Muscle layer of colon (tissue), 2 donors: ENCODE measurements around the gene DNAAF5.

Experiments
- H3K27ac ChIP-seq: one replicate; pipeline ENCODE4 v1.7.0; 2013; ENCODE audit warnings: low read depth, mild to moderate bottlenecking, low read length, moderate library complexity
- H3K27me3 ChIP-seq, 2 donors: one replicate each; pipeline ENCODE4 v1.7.0; 2013; ENCODE audit warnings: low read length in 2 of 2, mild to moderate bottlenecking in 2 of 2; ENCODE audit not compliant: insufficient read depth in 2 of 2, control insufficient read depth in 1 of 2
- H3K36me3 ChIP-seq: one replicate; pipeline ENCODE4 v1.7.0; 2013; ENCODE audit warnings: mild to moderate bottlenecking, low read length; ENCODE audit not compliant: insufficient read depth
- H3K4me1 ChIP-seq: one replicate; pipeline ENCODE4 v1.7.0; 2013; ENCODE audit warnings: mild to moderate bottlenecking, low read length; ENCODE audit not compliant: insufficient read depth
- H3K4me3 ChIP-seq, 2 donors: one replicate each; pipeline ENCODE4 v1.7.0; 2013; ENCODE audit warnings: low read length in 2 of 2, low read depth in 1 of 2, mild to moderate bottlenecking in 1 of 2, moderate library complexity in 1 of 2
- H3K9ac ChIP-seq: one replicate; pipeline ENCODE4 v1.7.0; 2013; ENCODE audit warnings: low read length
- H3K9me3 ChIP-seq: one replicate; pipeline ENCODE4 v1.7.0; 2013; ENCODE audit warnings: mild to moderate bottlenecking, low read length
- donor health status: abdominal sarcoma.
- donor health status: Adenocarcinoma of cecum.

DNAAF5 gene

GRCh38 chr7:781936-782529 is 55.5 kb downstream of the DNAAF5 start:
- peaks cover 36% of the 10 kb centered on the region for H3K36me3 ChIP-seq
- no peak overlapping the region for H3K27ac ChIP-seq
- H3K27me3 ChIP-seq, result no peaks in the 10 kb centered on the region
- peak overlapping the region in 1 of 2 donors; percentile 27 for H3K4me3 ChIP-seq
- H3K9me3 ChIP-seq, result no peaks in the 10 kb centered on the region
- H3K9ac ChIP-seq, result no peak overlapping the region
- H3K4me1 ChIP-seq, result peaks cover 30% of the 10 kb centered on the region

DNA sequence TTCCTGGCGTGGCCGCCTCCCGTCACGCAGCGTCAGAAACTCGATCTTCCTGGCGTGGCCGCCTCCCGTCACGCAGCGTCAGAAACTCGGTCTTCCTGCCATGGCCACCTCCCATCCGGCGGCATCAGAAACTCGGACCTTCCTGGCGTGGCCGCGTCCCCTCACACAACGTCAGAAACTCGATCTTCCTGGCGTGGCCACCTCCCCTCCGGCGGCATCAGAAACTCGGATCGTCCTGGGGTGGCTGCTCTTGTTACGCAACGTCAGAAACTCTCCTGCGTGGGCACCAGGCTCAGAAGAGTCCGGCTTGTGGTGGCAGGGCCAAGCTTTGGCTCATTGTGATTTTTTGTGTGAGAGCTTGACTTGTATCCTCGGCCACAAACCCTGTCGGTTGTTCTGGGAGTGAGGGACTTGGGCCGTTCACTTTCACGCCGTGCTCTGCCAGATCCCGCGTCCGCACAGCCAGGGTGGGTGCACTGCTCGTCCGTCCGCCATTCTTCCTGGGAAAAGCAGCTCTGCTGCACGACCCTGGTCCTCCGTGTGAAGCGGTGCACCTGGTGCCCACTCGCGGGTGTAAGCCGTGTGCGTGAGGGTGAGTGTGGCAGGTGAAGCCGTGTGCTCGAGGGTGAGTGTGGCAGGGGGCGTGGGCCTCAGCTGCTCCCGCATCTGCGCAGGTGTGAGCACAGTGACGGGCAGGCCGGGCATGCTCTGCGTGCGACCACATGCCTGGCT is 56.4 kb downstream of the DNAAF5 start:
- H3K36me3 ChIP-seq, result peaks cover 34% of the 10 kb centered on the region
- no peaks in the 10 kb centered on the region for H3K9me3 ChIP-seq
- H3K27ac ChIP-seq, result no peak overlapping the region
- H3K9ac ChIP-seq, result no peak overlapping the region
- peaks cover 30% of the 10 kb centered on the region for H3K4me1 ChIP-seq
- no peak overlapping the region for H3K4me3 ChIP-seq
- H3K27me3 ChIP-seq, result no peaks in the 10 kb centered on the region

GRCh38 chr7:783556-784490 is 57.3 kb downstream of the DNAAF5 start:
- no peak overlapping the region for H3K27ac ChIP-seq
- no peaks in the 10 kb centered on the region for H3K9me3 ChIP-seq
- peaks cover 26% of the 10 kb centered on the region for H3K4me1 ChIP-seq
- H3K4me3 ChIP-seq, result no peak overlapping the region
- no peaks in the 10 kb centered on the region for H3K27me3 ChIP-seq
- H3K36me3 ChIP-seq, result peaks cover 34% of the 10 kb centered on the region
- H3K9ac ChIP-seq, result no peak overlapping the region

- no peak overlapping the region for H3K4me3 ChIP-seq
- H3K27ac ChIP-seq, result no peak overlapping the region
- H3K36me3 ChIP-seq, result peaks cover 33% of the 10 kb centered on the region
- peaks cover 19% of the 10 kb centered on the region for H3K4me1 ChIP-seq
- no peak overlapping the region for H3K9ac ChIP-seq
- no peaks in the 10 kb centered on the region for H3K9me3 ChIP-seq
- no peaks in the 10 kb centered on the region for H3K27me3 ChIP-seq
Observed at GRCh38 chr7:784971-785370, 58.5 kb downstream of the DNAAF5 start.

DNA sequence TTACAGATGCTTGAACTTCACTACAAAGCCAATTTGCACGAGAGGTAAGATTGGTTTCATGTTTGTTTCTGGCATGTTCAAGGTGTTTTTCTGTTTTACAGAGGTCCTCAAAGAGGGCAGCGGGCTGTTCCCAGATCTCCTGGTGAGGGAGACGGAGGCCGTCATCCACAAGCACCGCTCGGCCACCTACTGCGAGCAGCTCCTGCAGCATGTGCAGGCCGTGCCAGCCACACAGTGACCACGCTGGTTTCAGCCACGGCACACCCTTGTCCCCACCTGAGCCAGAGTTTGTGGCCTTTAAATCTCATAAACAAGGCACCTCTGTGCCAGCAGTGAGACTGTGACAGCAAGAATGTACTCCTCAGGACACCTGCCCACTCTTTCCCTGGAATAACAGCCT is 58.9 kb downstream of the DNAAF5 start:
- no peaks in the 10 kb centered on the region for H3K9me3 ChIP-seq

GRCh38 chr7:786472-787255 is 60.2 kb downstream of the DNAAF5 start:
- Histone ChIP-seq H3K27me3 (no peaks in the 10 kb centered on the region), H3K27ac (no peak overlapping the region), H3K9me3 (no peaks in the 10 kb centered on the region), H3K4me3 (no peak overlapping the region), H3K9ac (no peak overlapping the region), H3K36me3 (peaks cover 27% of the 10 kb centered on the region), H3K4me1 (peaks cover 13% of the 10 kb centered on the region)

More for the DNA sequence above, 58.9 kb downstream of the DNAAF5 start:
- H3K27ac ChIP-seq, result no peak overlapping the region
- H3K4me1 ChIP-seq, result peaks cover 19% of the 10 kb centered on the region
- peaks cover 29% of the 10 kb centered on the region for H3K36me3 ChIP-seq
- H3K9ac ChIP-seq, result no peak overlapping the region
- no peaks in the 10 kb centered on the region for H3K27me3 ChIP-seq
- no peak overlapping the region for H3K4me3 ChIP-seq

DNA sequence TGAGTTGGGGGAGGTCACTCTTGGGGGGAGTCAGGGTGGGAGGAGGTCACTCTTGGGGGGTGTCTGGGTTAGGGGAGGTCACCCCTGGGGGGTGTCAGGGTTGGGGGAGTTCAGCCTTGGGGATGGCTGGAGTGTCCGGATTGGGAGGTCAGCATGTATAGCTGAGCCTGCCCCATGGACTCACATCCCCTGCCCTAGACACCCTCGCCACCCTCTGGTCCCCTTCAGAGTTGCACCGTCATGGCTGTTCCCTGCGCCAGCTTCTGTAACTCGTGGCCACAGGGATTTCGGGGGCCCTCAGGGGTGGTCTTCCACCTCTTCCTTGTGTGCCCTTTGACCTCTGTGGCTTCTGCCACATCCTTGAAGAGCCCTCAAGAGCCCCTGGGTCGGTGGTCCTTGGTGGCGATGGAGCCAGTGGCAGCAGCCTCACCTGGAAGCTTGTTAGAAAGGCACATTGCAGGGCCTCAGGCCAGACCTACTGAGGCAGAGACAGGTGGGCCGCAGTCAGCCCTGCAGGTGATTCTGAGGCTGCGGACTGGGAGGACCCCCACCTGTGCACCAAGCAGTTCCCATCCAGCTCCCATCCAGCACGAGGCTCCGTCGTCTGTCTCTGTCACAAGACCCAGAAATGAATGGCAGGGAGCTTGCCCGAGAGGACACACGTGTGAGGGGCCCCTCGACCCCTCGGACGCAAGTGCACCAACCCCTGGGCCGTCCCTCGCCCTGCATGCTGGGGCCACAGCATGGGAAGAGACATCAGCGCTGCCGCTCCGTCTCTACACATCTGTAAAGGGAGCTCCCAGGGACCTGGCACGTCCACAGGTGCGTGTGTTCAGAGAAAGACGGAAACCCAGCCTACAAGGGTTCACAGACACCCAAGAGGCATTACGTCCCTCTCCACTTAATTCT is 61.1 kb downstream of the DNAAF5 start:
- Histone ChIP-seq H3K36me3 (peaks cover 27% of the 10 kb centered on the region), H3K4me1 (peaks cover 9% of the 10 kb centered on the region), H3K4me3 (no peak overlapping the region), H3K9me3 (no peaks in the 10 kb centered on the region), H3K9ac (no peak overlapping the region), H3K27me3 (no peaks in the 10 kb centered on the region), H3K27ac (no peak overlapping the region)

- Histone ChIP-seq H3K36me3 (no peaks in the 10 kb centered on the region), H3K9me3 (no peaks in the 10 kb centered on the region), H3K27me3 (no peaks in the 10 kb centered on the region), H3K4me3 (no peak overlapping the region), H3K27ac (no peak overlapping the region), H3K4me1 (peaks cover 2% of the 10 kb centered on the region), H3K9ac (no peak overlapping the region)
Observed at GRCh38 chr7:791519-791918, 65.0 kb downstream of the DNAAF5 start.

DNA sequence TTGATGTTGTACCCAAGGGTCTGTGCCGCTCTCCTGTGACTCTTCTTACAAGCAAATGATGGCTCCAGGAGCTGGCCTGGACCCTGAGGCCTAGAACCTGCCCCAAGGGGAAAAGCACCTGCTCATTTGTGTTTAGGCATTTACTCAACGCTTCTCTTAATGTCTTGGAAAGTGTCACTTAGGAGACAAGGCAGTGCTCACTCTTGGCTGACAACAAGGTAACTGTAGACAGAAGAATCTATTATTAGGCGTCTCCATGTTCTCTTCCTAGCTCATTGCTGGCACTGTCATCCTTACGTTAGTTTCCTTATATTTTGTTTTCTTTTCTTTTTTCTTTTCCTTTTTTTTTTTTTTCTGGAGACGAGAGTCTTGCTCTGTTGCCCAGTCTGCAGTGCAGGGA is 67.7 kb downstream of the DNAAF5 start:
- no peaks in the 10 kb centered on the region for H3K36me3 ChIP-seq
- no peaks in the 10 kb centered on the region for H3K27me3 ChIP-seq
- H3K9me3 ChIP-seq, result no peaks in the 10 kb centered on the region
- no peak overlapping the region for H3K27ac ChIP-seq
- H3K9ac ChIP-seq, result no peak overlapping the region
- H3K4me1 ChIP-seq, result no peaks in the 10 kb centered on the region
- H3K4me3 ChIP-seq, result no peak overlapping the region

DNA sequence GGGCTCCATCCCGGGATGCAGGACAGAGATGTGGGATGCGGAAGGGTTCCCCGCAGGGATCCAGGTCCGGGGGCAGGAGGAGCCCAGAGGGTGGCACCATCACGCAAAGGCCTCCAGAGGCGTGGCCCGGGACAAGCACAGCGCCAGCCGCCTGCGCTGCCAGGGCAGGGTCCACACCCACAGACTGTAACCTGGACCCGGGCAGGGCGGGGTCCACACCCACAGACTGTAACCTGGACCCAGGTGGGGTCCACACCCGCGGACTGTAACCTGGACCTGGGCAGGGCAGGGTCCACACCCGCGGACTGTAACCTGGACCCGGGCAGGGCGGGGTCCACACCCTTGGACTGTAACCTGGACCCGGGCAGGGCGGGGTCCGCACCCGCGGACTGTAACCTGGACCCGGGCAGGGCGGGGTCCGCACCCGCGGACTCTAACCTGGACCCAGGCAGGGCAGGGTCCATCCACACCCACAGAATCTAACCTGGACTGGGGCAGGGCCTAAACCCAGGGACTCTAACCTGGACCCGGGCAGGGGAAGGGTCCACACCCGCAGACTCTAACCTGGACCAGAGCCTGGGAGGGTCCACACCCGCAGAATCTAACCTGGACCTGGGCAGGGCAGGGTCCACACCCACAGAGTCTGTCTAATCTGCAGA is 68.3 kb downstream of the DNAAF5 start:
- Histone ChIP-seq H3K27me3 (no peaks in the 10 kb centered on the region), H3K36me3 (no peaks in the 10 kb centered on the region), H3K4me3 (no peak overlapping the region), H3K9me3 (no peaks in the 10 kb centered on the region), H3K9ac (no peak overlapping the region), H3K4me1 (no peaks in the 10 kb centered on the region), H3K27ac (no peak overlapping the region)
